HEK293 (cell line): ENCODE results near the gene FAM120B.

Experiments used
- CTCF ChIA-PET: fragments of 350-600 bp; formaldehyde crosslinking; extraction: SDS; loops from one replicate; lab custom pipeline; 2021; ENCODE audit warnings: antibody characterized with exemption; lab: Yijun Ruan, JAX
- POLR2A ChIA-PET: fragments of 300-600 bp; formaldehyde crosslinking; extraction: SDS; loops from one replicate; lab custom pipeline; 2020; ENCODE audit warnings: antibody characterized with exemption, inconsistent platforms; lab: Yijun Ruan, JAX
- H3K27ac ChIP-seq: fragments of 200-500 bp; sonication (Bioruptor generic); 2 replicates; pipeline ENCODE4 v1.5.1; 2014; ENCODE audit warnings: low read depth, low read length, control low read depth, inconsistent platforms; ENCODE audit errors: extremely low read depth
- H3K36me3 ChIP-seq, 2 experiments: fragments of 200-500 bp in 1 of 2; sonication (Bioruptor generic) in 1 of 2; 1 replicate in 1 of 2; 2 replicates in 1 of 2; pipeline ENCODE4 v1.5.1; 2014 to 2017; ENCODE audit warnings: inconsistent platforms in 2 of 2, low read length in 2 of 2; ENCODE audit not compliant: control insufficient read depth in 2 of 2, insufficient read depth in 1 of 2
- H3K4me1 ChIP-seq: fragments of 200-500 bp; sonication (Bioruptor generic); 2 replicates; pipeline ENCODE4 v1.5.1; 2014; ENCODE audit warnings: mild to moderate bottlenecking, low read length, inconsistent platforms; ENCODE audit not compliant: control insufficient read depth, insufficient read depth
- H3K4me3 ChIP-seq: 2 replicates; pipeline ENCODE4 v1.5.1; 2011; ENCODE audit warnings: low read depth, mild to moderate bottlenecking, control low read depth, low read length, moderate library complexity
- H3K9me3 ChIP-seq: fragments of 200-500 bp; sonication (Bioruptor generic); 2 replicates; pipeline ENCODE4 v1.5.1; 2014; ENCODE audit warnings: low read depth, low read length, inconsistent platforms; ENCODE audit not compliant: control insufficient read depth, insufficient read depth
- GFI1B ChIP-seq: fragments of 450-650 bp; formaldehyde crosslinking; IDR thresholded peaks from 2 replicates; pipeline ENCODE4 v1.5.1; 2016; ENCODE audit warnings: missing biosample characterization, missing genetic modification characterization
- GLI4 ChIP-seq: fragments of 450-650 bp; formaldehyde crosslinking; IDR thresholded peaks from 2 replicates; pipeline ENCODE4 v1.5.1; 2016; ENCODE audit warnings: missing biosample characterization, missing genetic modification characterization
- GLIS2 ChIP-seq: fragments of 450-650 bp; formaldehyde crosslinking; IDR thresholded peaks from 2 replicates; pipeline ENCODE4 v1.5.1; 2016; ENCODE audit warnings: missing biosample characterization, missing genetic modification characterization
- KLF16 ChIP-seq: fragments of 450-650 bp; formaldehyde crosslinking; IDR thresholded peaks from 2 replicates; pipeline ENCODE4 v1.5.1; 2017; ENCODE audit warnings: missing biosample characterization, missing genetic modification characterization
- RBAK ChIP-seq: fragments of 450-650 bp; formaldehyde crosslinking; IDR thresholded peaks from 2 replicates; pipeline ENCODE4 v1.5.1; 2016; ENCODE audit warnings: missing biosample characterization, missing genetic modification characterization
- SALL2 ChIP-seq: fragments of 450-650 bp; formaldehyde crosslinking; IDR thresholded peaks from 2 replicates; pipeline ENCODE4 v1.5.0; 2017; ENCODE audit warnings: missing biosample characterization, mild to moderate bottlenecking, missing genetic modification characterization, borderline replicate concordance
- TCF7L2 ChIP-seq: IDR thresholded peaks from 2 replicates; pipeline ENCODE4 v1.6.1; 2011; ENCODE audit warnings: low read depth, mild to moderate bottlenecking, inconsistent platforms, low read length, moderate library complexity, borderline replicate concordance
- ZBTB1 ChIP-seq: fragments of 450-650 bp; formaldehyde crosslinking; IDR thresholded peaks from 2 replicates; pipeline ENCODE4 v1.5.1; 2016; ENCODE audit warnings: missing biosample characterization, missing genetic modification characterization
- ZBTB48 ChIP-seq: fragments of 450-650 bp; formaldehyde crosslinking; IDR thresholded peaks from 2 replicates; pipeline ENCODE4 v1.5.1; 2016; ENCODE audit warnings: missing biosample characterization, missing genetic modification characterization
- ZNF146 ChIP-seq: fragments of 450-650 bp; formaldehyde crosslinking; IDR thresholded peaks from 2 replicates; pipeline ENCODE4 v1.5.1; 2016; ENCODE audit warnings: missing biosample characterization, missing genetic modification characterization
- ZNF174 ChIP-seq: fragments of 450-650 bp; formaldehyde crosslinking; IDR thresholded peaks from 2 replicates; pipeline ENCODE4 v1.5.0; 2017; ENCODE audit warnings: missing biosample characterization, mild to moderate bottlenecking, missing genetic modification characterization
- ZNF202 ChIP-seq: fragments of 450-650 bp; formaldehyde crosslinking; IDR thresholded peaks from 2 replicates; pipeline ENCODE4 v1.5.1; 2016; ENCODE audit warnings: missing biosample characterization, missing genetic modification characterization, borderline replicate concordance
- ZNF292 ChIP-seq: fragments of 450-650 bp; formaldehyde crosslinking; IDR thresholded peaks from 2 replicates; pipeline ENCODE4 v1.5.1; 2016; ENCODE audit warnings: low read depth, missing biosample characterization, missing genetic modification characterization, borderline replicate concordance
- ZNF341 ChIP-seq: fragments of 450-650 bp; formaldehyde crosslinking; IDR thresholded peaks from 2 replicates; pipeline ENCODE4; 2016; ENCODE audit warnings: low read depth, missing biosample characterization, missing genetic modification characterization
- ZNF416 ChIP-seq: fragments of 450-650 bp; formaldehyde crosslinking; IDR thresholded peaks from 2 replicates; pipeline ENCODE4 v1.5.1; 2016; ENCODE audit warnings: missing biosample characterization, missing genetic modification characterization
- ZNF426 ChIP-seq: fragments of 450-650 bp; formaldehyde crosslinking; IDR thresholded peaks from 2 replicates; pipeline ENCODE4 v1.5.1; 2017; ENCODE audit warnings: missing biosample characterization, missing genetic modification characterization, mild to moderate bottlenecking, inconsistent platforms, moderate library complexity
- ZNF501 ChIP-seq: fragments of 450-650 bp; formaldehyde crosslinking; IDR thresholded peaks from 2 replicates; pipeline ENCODE4 v1.5.1; 2016; ENCODE audit warnings: missing biosample characterization, missing genetic modification characterization
- ZNF514 ChIP-seq: fragments of 450-650 bp; formaldehyde crosslinking; IDR thresholded peaks from 2 replicates; pipeline ENCODE4 v1.5.1; 2016; ENCODE audit warnings: missing biosample characterization, missing genetic modification characterization
- ZNF548 ChIP-seq: fragments of 450-650 bp; formaldehyde crosslinking; IDR thresholded peaks from 2 replicates; pipeline ENCODE4 v1.5.1; 2016; ENCODE audit warnings: missing biosample characterization, missing genetic modification characterization
- ZNF558 ChIP-seq: fragments of 450-650 bp; formaldehyde crosslinking; IDR thresholded peaks from 2 replicates; pipeline ENCODE4 v1.5.1; 2016; ENCODE audit warnings: missing biosample characterization, missing genetic modification characterization
- ZNF596 ChIP-seq: fragments of 450-650 bp; IDR thresholded peaks from 2 replicates; pipeline ENCODE4 v1.5.0; 2018; ENCODE audit warnings: missing biosample characterization, mild to moderate bottlenecking, missing genetic modification characterization, moderate library complexity
- ZNF664 ChIP-seq: fragments of 450-650 bp; formaldehyde crosslinking; IDR thresholded peaks from 2 replicates; pipeline ENCODE4 v1.5.1; 2016; ENCODE audit warnings: missing biosample characterization, missing genetic modification characterization
- ZNF776 ChIP-seq: fragments of 450-650 bp; formaldehyde crosslinking; IDR thresholded peaks from 2 replicates; pipeline ENCODE4 v1.5.0; 2017; ENCODE audit warnings: missing biosample characterization, missing genetic modification characterization, borderline replicate concordance
- ZNF830 ChIP-seq: fragments of 450-650 bp; IDR thresholded peaks from 2 replicates; pipeline ENCODE4 v1.5.0; 2018; ENCODE audit warnings: missing biosample characterization, missing genetic modification characterization, low read depth, mild to moderate bottlenecking, moderate library complexity
- ZSCAN30 ChIP-seq: fragments of 450-650 bp; IDR thresholded peaks from 2 replicates; pipeline ENCODE4 v1.5.1; 2018; ENCODE audit warnings: missing biosample characterization, mild to moderate bottlenecking, missing genetic modification characterization, moderate library complexity
- TF ChIP-seq, protein P1 (sequence below): sonication (generic); formaldehyde crosslinking; IDR thresholded peaks from 2 replicates; pipeline ENCODE4 v1.8.1; 2022; ENCODE audit warnings: mild to moderate bottlenecking, moderate library complexity, missing genetic modification reagents

FAM120B gene

DNA sequence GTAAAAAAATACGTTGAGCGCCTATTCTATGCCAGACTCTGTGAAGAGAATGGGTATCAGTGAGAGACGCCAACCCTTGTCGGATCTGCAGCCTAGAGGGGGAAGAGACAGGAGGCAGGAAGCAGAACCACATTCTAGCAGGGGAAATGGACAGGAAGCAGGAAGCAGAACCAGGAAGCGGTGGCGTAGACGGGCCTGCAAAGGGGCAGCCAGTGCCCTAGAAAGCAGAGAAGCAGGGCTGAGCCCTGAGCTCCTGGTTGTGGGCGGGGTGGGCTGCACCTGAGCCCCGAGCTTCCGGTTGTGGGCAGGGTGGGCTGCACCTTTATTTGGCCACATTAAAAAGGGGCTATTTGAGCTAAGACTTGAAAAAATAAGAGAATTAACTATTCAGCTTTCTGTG, 71.9 kb downstream of the FAM120B start (continued):
- TF ChIP-seq, protein P1, sequence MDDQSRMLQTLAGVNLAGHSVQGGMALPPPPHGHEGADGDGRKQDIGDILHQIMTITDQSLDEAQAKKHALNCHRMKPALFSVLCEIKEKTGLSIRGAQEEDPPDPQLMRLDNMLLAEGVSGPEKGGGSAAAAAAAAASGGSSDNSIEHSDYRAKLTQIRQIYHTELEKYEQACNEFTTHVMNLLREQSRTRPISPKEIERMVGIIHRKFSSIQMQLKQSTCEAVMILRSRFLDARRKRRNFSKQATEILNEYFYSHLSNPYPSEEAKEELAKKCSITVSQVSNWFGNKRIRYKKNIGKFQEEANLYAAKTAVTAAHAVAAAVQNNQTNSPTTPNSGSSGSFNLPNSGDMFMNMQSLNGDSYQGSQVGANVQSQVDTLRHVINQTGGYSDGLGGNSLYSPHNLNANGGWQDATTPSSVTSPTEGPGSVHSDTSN = no peak

DNA sequence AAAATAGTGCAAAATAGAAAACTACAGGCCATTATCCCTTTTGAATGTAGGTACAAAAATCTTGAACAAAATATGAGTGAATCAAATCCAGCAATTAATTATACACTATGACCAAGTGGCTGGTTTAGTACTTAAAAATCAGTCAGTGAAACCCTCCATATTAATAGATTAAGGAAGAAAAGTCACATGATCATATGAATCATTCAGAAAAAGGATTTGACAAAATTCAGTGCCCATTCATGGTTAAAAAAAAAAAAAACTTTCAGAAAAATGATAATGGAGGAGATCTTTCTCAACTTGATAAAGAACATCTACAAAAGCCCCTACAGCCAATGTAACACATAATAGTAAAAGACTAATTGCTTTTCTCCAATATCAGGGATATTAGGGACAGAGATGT, 75.0 kb downstream of the FAM120B start:
- no peak for TF ChIP-seq GLIS2 (tag by site-specific recombination)
- TF ChIP-seq ZNF292 (tag by site-specific recombination) = no peak
- no peak for TF ChIP-seq ZNF174 (tag by site-specific recombination)
- no peak for TF ChIP-seq ZBTB1 (tag by site-specific recombination)
- TF ChIP-seq ZBTB48 = no peak
- TF ChIP-seq KLF16 (tag by site-specific recombination) = no peak
- TF ChIP-seq GLI4 (tag by site-specific recombination) = no peak
- TF ChIP-seq, all 188 proteins: peak for 0
- no peaks in the 10 kb centered on the region for H3K9me3 ChIP-seq
- ChIA-PET CTCF (no interaction called here), POLR2A (no interaction called here)
- H3K4me3 ChIP-seq = no peak overlapping the region
- H3K27ac ChIP-seq = no peak overlapping the region
- peaks cover 0 to 19% of the 10 kb centered on the region in 2 experiments; a peak in 1 of 3 replicates for H3K36me3 ChIP-seq
- no peaks in the 10 kb centered on the region for H3K4me1 ChIP-seq

DNA sequence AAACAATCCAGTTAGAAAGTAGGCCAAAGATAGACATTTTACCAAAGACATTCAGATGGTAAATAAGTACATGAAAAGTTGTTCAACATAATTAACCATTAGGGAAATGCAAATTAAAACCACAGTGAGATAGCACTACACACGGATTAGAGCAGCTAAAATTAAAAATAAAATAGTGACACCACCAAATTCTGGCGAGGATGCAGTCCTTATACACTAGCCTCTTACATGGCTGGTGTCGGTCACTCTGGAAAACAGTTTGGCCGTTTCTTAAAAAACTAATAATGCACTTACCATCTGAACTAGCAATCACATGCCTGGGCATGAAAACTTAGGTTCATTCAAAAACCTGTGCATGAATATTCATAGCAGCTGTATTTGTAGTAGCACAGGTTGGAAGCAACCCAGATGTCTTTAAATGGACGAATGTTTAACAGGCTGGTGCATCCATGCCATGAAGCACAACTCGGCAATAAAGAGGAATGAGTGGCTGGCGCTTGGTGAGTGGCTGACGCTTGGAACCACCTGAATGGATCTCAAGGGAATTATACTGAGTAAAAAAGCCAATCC, 77.0 kb downstream of the FAM120B start:
- POLR2A ChIA-PET = no interaction called here
- CTCF ChIA-PET = interaction anchor here (1.0 kb wide), 1 partner anchor 133 kb away, joined by 4 read pairs; no protein-coding TSS in a partner anchor
- no peak for TF ChIP-seq ZNF416 (tag by site-specific recombination)
- no peak for TF ChIP-seq ZNF776 (tag by site-specific recombination)
- TF ChIP-seq ZNF664 (tag by site-specific recombination) = no peak
- no peak for TF ChIP-seq ZNF548 (tag by site-specific recombination)
- no peak for TF ChIP-seq ZNF426 (tag by site-specific recombination)
- TF ChIP-seq ZNF146 (tag by site-specific recombination) = no peak
- TF ChIP-seq TCF7L2 = no peak
- no peak for TF ChIP-seq ZNF202 (tag by site-specific recombination)
- TF ChIP-seq GFI1B (tag by site-specific recombination) = no peak
- no peak for TF ChIP-seq ZNF830 (tag by site-specific recombination)
- no peak for TF ChIP-seq ZNF514 (tag by site-specific recombination)
- TF ChIP-seq SALL2 (tag by site-specific recombination) = no peak
- TF ChIP-seq ZNF341 (tag by site-specific recombination) = no peak
- no peak for TF ChIP-seq ZNF501 (tag by site-specific recombination)
- TF ChIP-seq ZNF558 (tag by site-specific recombination) = no peak
- no peak for TF ChIP-seq ZSCAN30 (tag by site-specific recombination)
- no peak for TF ChIP-seq ZNF596 (tag by site-specific recombination)
- no peak for TF ChIP-seq RBAK (tag by site-specific recombination)
- Histone ChIP-seq H3K4me3 (no peak overlapping the region), H3K27ac (no peak overlapping the region), H3K9me3 (no peaks in the 10 kb centered on the region), H3K4me1 (no peaks in the 10 kb centered on the region), H3K36me3 (peaks cover 0 to 25% of the 10 kb centered on the region in 2 experiments; a peak in 1 of 3 replicates)
